ENCODE results near the gene UBAP2L.

DNA sequence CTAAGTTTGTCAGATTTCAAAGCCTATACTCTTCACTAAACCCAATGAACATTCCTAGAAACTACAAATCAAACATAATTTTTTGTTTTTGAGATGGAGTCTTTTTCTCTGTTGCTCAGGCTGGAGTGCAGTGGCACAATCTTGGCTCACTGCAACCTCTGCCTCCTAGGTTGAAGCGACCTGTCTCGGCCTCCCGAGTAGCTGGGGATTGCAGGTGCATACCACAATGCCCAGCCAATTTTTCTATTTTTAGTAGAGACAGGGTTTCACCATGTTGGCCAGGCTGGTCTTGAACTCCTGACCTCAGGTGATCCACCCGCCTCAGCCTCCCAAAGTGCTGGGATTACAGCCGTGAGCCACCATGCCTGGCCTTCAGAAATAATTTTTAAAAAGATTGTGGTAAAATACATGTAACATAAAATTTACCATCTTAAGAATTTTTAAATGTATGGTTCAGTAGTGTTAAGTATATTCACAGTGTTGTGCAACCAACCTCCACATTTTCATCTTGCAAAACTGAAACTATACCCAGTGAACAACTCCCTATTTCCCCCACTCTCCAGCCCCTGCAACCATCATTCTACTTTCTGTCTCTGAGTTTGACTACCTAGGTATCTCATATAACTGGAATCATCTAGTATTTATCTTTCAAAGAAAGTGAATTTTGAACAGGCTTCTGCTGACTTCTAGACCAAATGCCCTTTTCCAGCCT lies 11.9 kb upstream of the UBAP2L start:
- TF ChIP-seq, protein P1, sequence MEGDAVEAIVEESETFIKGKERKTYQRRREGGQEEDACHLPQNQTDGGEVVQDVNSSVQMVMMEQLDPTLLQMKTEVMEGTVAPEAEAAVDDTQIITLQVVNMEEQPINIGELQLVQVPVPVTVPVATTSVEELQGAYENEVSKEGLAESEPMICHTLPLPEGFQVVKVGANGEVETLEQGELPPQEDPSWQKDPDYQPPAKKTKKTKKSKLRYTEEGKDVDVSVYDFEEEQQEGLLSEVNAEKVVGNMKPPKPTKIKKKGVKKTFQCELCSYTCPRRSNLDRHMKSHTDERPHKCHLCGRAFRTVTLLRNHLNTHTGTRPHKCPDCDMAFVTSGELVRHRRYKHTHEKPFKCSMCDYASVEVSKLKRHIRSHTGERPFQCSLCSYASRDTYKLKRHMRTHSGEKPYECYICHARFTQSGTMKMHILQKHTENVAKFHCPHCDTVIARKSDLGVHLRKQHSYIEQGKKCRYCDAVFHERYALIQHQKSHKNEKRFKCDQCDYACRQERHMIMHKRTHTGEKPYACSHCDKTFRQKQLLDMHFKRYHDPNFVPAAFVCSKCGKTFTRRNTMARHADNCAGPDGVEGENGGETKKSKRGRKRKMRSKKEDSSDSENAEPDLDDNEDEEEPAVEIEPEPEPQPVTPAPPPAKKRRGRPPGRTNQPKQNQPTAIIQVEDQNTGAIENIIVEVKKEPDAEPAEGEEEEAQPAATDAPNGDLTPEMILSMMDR (IDR thresholded peaks at IDR 0.05), result no peak
- no peak for TF ChIP-seq POLR2A (IDR thresholded peaks at IDR 0.05)
- no peak for TF ChIP-seq POLR2AphosphoS5 (IDR thresholded peaks at IDR 0.05)

All from gastroesophageal sphincter (tissue), 3 donors.